Ovary (tissue), 9 donors: ENCODE data around the gene CD164L2. TPM values are rescaled to one million over a fixed set of nuclear protein-coding genes. Genes with fewer than 3 reads are reported as not detected.

Source experiments
- DNase-seq, 5 donors: peaks; one replicate each; pipeline ENCODE4 v3.0.0-alpha.2; 2019 to 2020
- H3K27ac ChIP-seq, 2 donors: fragments of 200-600 bp; one replicate each; pipeline versions ENCODE4 v1.5.1 to v1.8.0; 2019 to 2022
- H3K27me3 ChIP-seq: fragments of 200-600 bp; one replicate; pipeline ENCODE4 v1.8.0; 2022
- H3K36me3 ChIP-seq: fragments of 200-600 bp; sonication (generic); one replicate; pipeline ENCODE4 v1.5.1; 2019
- H3K4me1 ChIP-seq: one replicate; pipeline ENCODE4 v1.8.1; 2013; ENCODE audit warnings: mild to moderate bottlenecking, moderate library complexity; ENCODE audit not compliant: insufficient read depth
- H3K4me3 ChIP-seq: fragments of 200-600 bp; sonication (generic); one replicate; pipeline ENCODE4 v1.5.1; 2017
- H3K9me3 ChIP-seq, 2 donors: fragments of 200-600 bp in 1 of 2; sonication (generic) in 1 of 2; one replicate each; pipeline versions ENCODE4 v1.5.1 to v1.8.1; 2013 to 2019; ENCODE audit warnings: mild to moderate bottlenecking in 1 of 2, moderate library complexity in 1 of 2
- EP300 ChIP-seq: sonication (generic); formaldehyde crosslinking; IDR thresholded peaks from one replicate; pipeline ENCODE4 v1.6.1; 2017; ENCODE audit warnings: antibody characterized with exemption
- POLR2A ChIP-seq: fragments of 450-650 bp; IDR thresholded peaks from one replicate; pipeline ENCODE4 v1.6.1; 2017; ENCODE audit warnings: antibody characterized with exemption, mild to moderate bottlenecking, moderate library complexity
- WGBS, 3 donors: extraction: QIAGEN DNeasy Blood & Tissue Kit in 1 of 3; methylation state at CpG; one replicate each; pipeline versions ENCODE4 v1.1.5 to v1.1.7; 2013 to 2017; 5-methylcytosine and 5-hydroxymethylcytosine counted together
- intact Hi-C, 4 donors: fragments of 100-400 bp; cut with DNase I; formaldehyde crosslinking; loops; one replicate each; pipeline versions ENCODE4 v1.11.0 to v1.15.1; 2022 to 2023
- polyA plus RNA-seq, 2 donors: library from polyadenylated mRNA; stranded (reverse); fragments of 200-250 nt in 1 of 2; fragments of 350-450 nt in 1 of 2; fragmentation: Illumina TruSeq in 1 of 2; extraction: RNeasy Lipid Tissue Mini Kit (QIAGEN cat#74804) in 1 of 2; gene quantifications; one replicate each; pipeline ENCODE4 v1.2.3, GENCODE V29; 2013 to 2014
- total RNA-seq, 7 donors: library from RNA; depleted of rRNA in 2 of 7; stranded (reverse); fragments of >200 nt in 2 of 7; fragmentation: NEBNext Ultra II Directional in 3 of 7; extraction: Animal tissue kit (Norgen Biotek cat#: 25700) in 3 of 7; gene quantifications; one replicate each; pipeline versions ENCODE4 v1.1.0 to v1.2.4, GENCODE V29; 2016 to 2023
- TF ChIP-seq, protein P1 (sequence below), 3 donors: fragments of 450-650 bp in 2 of 3; fragments of 200-600 bp in 1 of 3; IDR thresholded peaks; one replicate each; pipeline versions ENCODE4 v1.5.1 to v1.8.0; 2016 to 2022; ENCODE audit warnings: antibody characterized with exemption in 3 of 3, mild to moderate bottlenecking in 1 of 3
- donor health status: DM: no; HTN: no; CAD: no; lungs with moderate emphysema.
- donor health status: DM: no; HTN: no; CAD: no.
- donor health status: Bipolar disorder and iron deficiency.
- donor health status: DM: yes; HTN: yes; CAD: no.
- donor health status: DM: no; HTN: no; CAD: no.
- donor health status: DM: yes; HTN: yes; CAD: no.

The CD164L2 gene
- total and polyA plus RNA-seq, 9 donors = 0.06 to 15.5 (median 0.86) TPM; not detected in 3

- WGBS, 3 donors = 26 to 29% (median 26%) methylated on average over 14 of the region's 14 CpGs
- DNase-seq = peak in 3 of 5 donors; percentile 52 to 74 (median 70)
- H3K9me3 ChIP-seq = no peaks in the 10 kb centered on the region
- no peak overlapping the region for H3K4me3 ChIP-seq
- no peaks in the 10 kb centered on the region for H3K36me3 ChIP-seq
- peak overlapping the region in 1 of 2 donors; percentile 47 for H3K27ac ChIP-seq
- no peak for TF ChIP-seq EP300
- TF ChIP-seq POLR2A = no peak
- TF ChIP-seq, protein P1, sequence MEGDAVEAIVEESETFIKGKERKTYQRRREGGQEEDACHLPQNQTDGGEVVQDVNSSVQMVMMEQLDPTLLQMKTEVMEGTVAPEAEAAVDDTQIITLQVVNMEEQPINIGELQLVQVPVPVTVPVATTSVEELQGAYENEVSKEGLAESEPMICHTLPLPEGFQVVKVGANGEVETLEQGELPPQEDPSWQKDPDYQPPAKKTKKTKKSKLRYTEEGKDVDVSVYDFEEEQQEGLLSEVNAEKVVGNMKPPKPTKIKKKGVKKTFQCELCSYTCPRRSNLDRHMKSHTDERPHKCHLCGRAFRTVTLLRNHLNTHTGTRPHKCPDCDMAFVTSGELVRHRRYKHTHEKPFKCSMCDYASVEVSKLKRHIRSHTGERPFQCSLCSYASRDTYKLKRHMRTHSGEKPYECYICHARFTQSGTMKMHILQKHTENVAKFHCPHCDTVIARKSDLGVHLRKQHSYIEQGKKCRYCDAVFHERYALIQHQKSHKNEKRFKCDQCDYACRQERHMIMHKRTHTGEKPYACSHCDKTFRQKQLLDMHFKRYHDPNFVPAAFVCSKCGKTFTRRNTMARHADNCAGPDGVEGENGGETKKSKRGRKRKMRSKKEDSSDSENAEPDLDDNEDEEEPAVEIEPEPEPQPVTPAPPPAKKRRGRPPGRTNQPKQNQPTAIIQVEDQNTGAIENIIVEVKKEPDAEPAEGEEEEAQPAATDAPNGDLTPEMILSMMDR (IDR thresholded peaks at IDR 0.05) = no peak
- H3K27me3 ChIP-seq = no peaks in the 10 kb centered on the region
- intact Hi-C loops = loop anchor here in 1 of 4 donors (5.0 kb wide), 1 partner anchor 184 kb away; the partner anchor contains the start of gene AHDC1
- H3K4me1 ChIP-seq = peaks cover 1% of the 10 kb centered on the region
These were observed 35.4 kb upstream of the CD164L2 start for GRCh38 chr1:27418326-27419185.

DNA sequence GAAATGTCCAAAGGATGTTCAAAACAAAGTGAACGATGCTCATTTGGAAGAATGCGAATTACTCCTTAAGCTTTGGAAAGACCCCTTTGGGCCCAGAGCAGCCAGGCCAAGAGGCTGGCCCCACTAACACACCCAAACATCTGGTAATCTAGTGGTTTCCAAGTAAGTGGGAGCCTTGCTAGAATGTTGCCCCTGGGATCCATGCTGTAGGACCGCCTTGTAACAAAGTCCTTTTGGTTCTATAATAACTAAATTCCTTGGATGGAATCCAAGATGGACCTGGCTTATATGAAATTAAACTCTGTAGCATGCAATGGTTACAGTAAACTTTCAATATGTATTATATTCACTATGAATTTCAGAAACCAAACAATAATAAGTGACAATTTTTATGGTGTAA lies 34.6 kb upstream of the CD164L2 start:
- Histone ChIP-seq H3K36me3 (no peaks in the 10 kb centered on the region), H3K4me1 (peaks cover 1% of the 10 kb centered on the region), H3K4me3 (no peak overlapping the region), H3K27ac (peak overlapping the region in 1 of 2 donors; percentile 47), H3K27me3 (no peaks in the 10 kb centered on the region), H3K9me3 (no peaks in the 10 kb centered on the region)
- 79 to 84% (median 83%) methylated on average over 3 of the region's 3 CpGs for WGBS, 3 donors
- intact Hi-C loops = loop anchor here in 1 of 4 donors (5.0 kb wide), 1 partner anchor 185 kb away; the partner anchor contains the start of gene AHDC1
- DNase-seq = no peak
- TF ChIP-seq, protein P1 (IDR thresholded peaks at IDR 0.05) = no peak
- TF ChIP-seq EP300 (no peak), POLR2A (no peak)

- peaks cover 1% of the 10 kb centered on the region for H3K4me1 ChIP-seq
- TF ChIP-seq POLR2A (no peak), EP300 (no peak)
- TF ChIP-seq, protein P1 (IDR thresholded peaks at IDR 0.05) = no peak
These were observed 33.4 kb upstream of the CD164L2 start for GRCh38 chr1:27416387-27417111.

GRCh38 chr1:27414091-27414490 lies 31.0 kb upstream of the CD164L2 start:
- H3K27ac ChIP-seq = no peak overlapping the region
- H3K27me3 ChIP-seq = no peaks in the 10 kb centered on the region
- H3K9me3 ChIP-seq = no peaks in the 10 kb centered on the region
- WGBS, 3 donors = 93 to 97% (median 96%) methylated on average over 1 of the region's 1 CpG
- intact Hi-C loops = no loop called here
- H3K36me3 ChIP-seq = no peaks in the 10 kb centered on the region
- no peak overlapping the region for H3K4me3 ChIP-seq
- no peak for DNase-seq
- H3K4me1 ChIP-seq = peaks cover 1% of the 10 kb centered on the region
- TF ChIP-seq POLR2A = no peak
- TF ChIP-seq, protein P1 (IDR thresholded peaks at IDR 0.05) = no peak
- no peak for TF ChIP-seq EP300

More at GRCh38 chr1:27416387-27417111, 33.4 kb upstream of the CD164L2 start:
- intact Hi-C loops = loop anchor here in 1 of 4 donors (5.0 kb wide), 1 partner anchor 186 kb away; the partner anchor contains the start of gene AHDC1
- H3K36me3 ChIP-seq = no peaks in the 10 kb centered on the region
- H3K27me3 ChIP-seq = no peaks in the 10 kb centered on the region
- H3K27ac ChIP-seq = no peak overlapping the region
- H3K9me3 ChIP-seq = no peaks in the 10 kb centered on the region
- H3K4me3 ChIP-seq = no peak overlapping the region
- no peak for DNase-seq
- WGBS, 3 donors = 81 to 91% (median 86%) methylated on average over 3 of the region's 3 CpGs
